ENCODE measurements around the gene KNDC1. TPM values are rescaled to one million over a fixed set of nuclear protein-coding genes. Genes with fewer than 3 reads are reported as not detected.

Gene KNDC1
- total and polyA plus RNA-seq, 2 experiments from 2014 or later, result 10.8 to 33.9 TPM

- no peak overlapping the region for H3K27ac ChIP-seq
- peaks cover 9% of the 10 kb centered on the region for H3K27me3 ChIP-seq
- TF ChIP-seq CTCF (IDR thresholded peaks at IDR 0.05; ENCODE audit: low read depth, low read length), result no peak
- no peak for DNase-seq (ENCODE audit: low read depth in 1 of 2, low spot score in 1 of 2)
- H3K4me1 ChIP-seq (ENCODE audit: low read depth), result peaks cover 35% of the 10 kb centered on the region
- no peaks in the 10 kb centered on the region for H3K36me3 ChIP-seq
- no peaks in the 10 kb centered on the region for H3K9me3 ChIP-seq (ENCODE audit: low read depth)
- no peak overlapping the region for H3K4me3 ChIP-seq
Measured at GRCh38 chr10:133275684-133276092, 115.7 kb downstream of the KNDC1 start.

Other genes starting within 250 kb of the KNDC1 start
- gene CFAP46, start 217.6 kb upstream of the KNDC1 start, total RNA-seq, result 2.8 and 3.0 TPM in 2 replicates
- gene CFAP46, start 217.6 kb upstream of the KNDC1 start, polyA plus RNA-seq, result 4.5 and 5.5 TPM in 2 replicates
- gene ADGRA1, start 72.3 kb upstream of the KNDC1 start, total RNA-seq, result 0.24 and 0.28 TPM in 2 replicates
- gene ADGRA1, start 72.3 kb upstream of the KNDC1 start, polyA plus RNA-seq, result 0.67 TPM in 1 of 2 replicates, not detected in the other
- gene UTF1, start 70.0 kb downstream of the KNDC1 start, total RNA-seq, result not detected in 2 replicates
- not detected in 2 replicates for gene UTF1, start 70.0 kb downstream of the KNDC1 start, polyA plus RNA-seq
- gene VENTX, start 77.6 kb downstream of the KNDC1 start, total RNA-seq, result not detected in 2 replicates
- not detected in 2 replicates for gene VENTX, start 77.6 kb downstream of the KNDC1 start, polyA plus RNA-seq
- gene ADAM8, start 116.6 kb downstream of the KNDC1 start, total RNA-seq, result 2.8 and 6.9 TPM in 2 replicates
- 2.3 and 3.7 TPM in 2 replicates for gene ADAM8, start 116.6 kb downstream of the KNDC1 start, polyA plus RNA-seq
- gene TUBGCP2, start 148.7 kb downstream of the KNDC1 start, total RNA-seq, result 70.2 and 70.8 TPM in 2 replicates
- gene TUBGCP2, start 148.7 kb downstream of the KNDC1 start, polyA plus RNA-seq, result 52.3 and 62.4 TPM in 2 replicates
- 53.7 and 67.1 TPM in 2 replicates for gene ZNF511, start 148.7 kb downstream of the KNDC1 start, total RNA-seq
- 116 and 150 TPM in 2 replicates for gene ZNF511, start 148.7 kb downstream of the KNDC1 start, polyA plus RNA-seq
- gene CALY, start 176.7 kb downstream of the KNDC1 start, total RNA-seq, result 9.8 and 16.3 TPM in 2 replicates
- 12.3 and 14.8 TPM in 2 replicates for gene CALY, start 176.7 kb downstream of the KNDC1 start, polyA plus RNA-seq
- gene PRAP1, start 187.2 kb downstream of the KNDC1 start, total RNA-seq, result 0.35 and 2.3 TPM in 2 replicates
- 1.6 and 3.5 TPM in 2 replicates for gene PRAP1, start 187.2 kb downstream of the KNDC1 start, polyA plus RNA-seq
- gene FUOM, start 197.8 kb downstream of the KNDC1 start, total RNA-seq, result 20.0 and 58.1 TPM in 2 replicates
- gene FUOM, start 197.8 kb downstream of the KNDC1 start, polyA plus RNA-seq, result 22.1 and 68.5 TPM in 2 replicates
- gene ECHS1, start 213.1 kb downstream of the KNDC1 start, total RNA-seq, result 111 and 159 TPM in 2 replicates
- 184 and 243 TPM in 2 replicates for gene ECHS1, start 213.1 kb downstream of the KNDC1 start, polyA plus RNA-seq
- 14.8 and 15.8 TPM in 2 replicates for gene PAOX, start 219.0 kb downstream of the KNDC1 start, total RNA-seq
- 18.2 and 20.1 TPM in 2 replicates for gene PAOX, start 219.0 kb downstream of the KNDC1 start, polyA plus RNA-seq
- gene MTG1, start 233.9 kb downstream of the KNDC1 start, total RNA-seq, result 35.3 and 65.1 TPM in 2 replicates
- gene MTG1, start 233.9 kb downstream of the KNDC1 start, polyA plus RNA-seq, result 83.1 and 123 TPM in 2 replicates